BJ (cell line): Measurements from ENCODE around the gene CDK17. TPM values are rescaled to one million over a fixed set of nuclear protein-coding genes. Genes with fewer than 3 reads are reported as not detected.
A peak's percentile ranks its signal among the peaks of the same experiment; 100 is the strongest.

Source experiments
- CTCF ChIA-PET: fragments of 350-600 bp; formaldehyde crosslinking; extraction: SDS; loops from one replicate; lab custom pipeline; 2021; ENCODE audit warnings: antibody characterized with exemption, inconsistent platforms; lab: Yijun Ruan, JAX
- POLR2A ChIA-PET: fragments of 300-600 bp; sonication (Branson Sonifier 250); formaldehyde crosslinking; extraction: SDS; loops from one replicate; lab custom pipeline; 2021; ENCODE audit warnings: antibody characterized with exemption; lab: Charles Lee
- DNase-seq: peaks from one replicate; pipeline ENCODE4 v3.0.0-alpha.2; 2011; ENCODE audit warnings: low read depth
- H3K27me3 ChIP-seq: 2 replicates; pipeline ENCODE4 v1.6.0; 2011; ENCODE audit warnings: low read length; ENCODE audit not compliant: control insufficient read depth, insufficient read depth
- H3K36me3 ChIP-seq: 2 replicates; pipeline ENCODE4 v1.5.1; 2011; ENCODE audit warnings: low read length; ENCODE audit not compliant: control insufficient read depth, insufficient read depth
- H3K4me3 ChIP-seq: 2 replicates; pipeline ENCODE4 v1.5.1; 2011; ENCODE audit warnings: low read depth, mild to moderate bottlenecking, control low read depth, low read length
- CTCF ChIP-seq: IDR thresholded peaks from 2 replicates; pipeline ENCODE4 v1.5.1; 2011; ENCODE audit warnings: low read depth, mild to moderate bottlenecking, control low read depth, inconsistent platforms, low read length, moderate library complexity; ENCODE audit not compliant: insufficient read depth
- polyA plus RNA-seq: library from polyadenylated mRNA; depleted of rRNA; stranded (reverse); fragments of >200 nt; gene quantifications from 2 replicates; pipeline ENCODE4 v1.2.3, GENCODE V29; 2011

The CDK17 gene
- polyA plus RNA-seq, 1 experiment: 14.8 TPM

GRCh38 chr12:96293093-96293492 is 107.1 kb downstream of the CDK17 start:
- DNase-seq: no peak
- POLR2A ChIA-PET: no interaction called here
- no peak overlapping the region for H3K4me3 ChIP-seq
- no peaks in the 10 kb centered on the region; the same call in 1 of the 2 replicates for H3K36me3 ChIP-seq
- CTCF ChIA-PET: interaction anchor here (0.8 kb wide), 1 partner anchor 64 kb away, joined by 4 read pairs; no protein-coding TSS in a partner anchor
- no peak for TF ChIP-seq CTCF
- no peaks in the 10 kb centered on the region for H3K27me3 ChIP-seq

DNA sequence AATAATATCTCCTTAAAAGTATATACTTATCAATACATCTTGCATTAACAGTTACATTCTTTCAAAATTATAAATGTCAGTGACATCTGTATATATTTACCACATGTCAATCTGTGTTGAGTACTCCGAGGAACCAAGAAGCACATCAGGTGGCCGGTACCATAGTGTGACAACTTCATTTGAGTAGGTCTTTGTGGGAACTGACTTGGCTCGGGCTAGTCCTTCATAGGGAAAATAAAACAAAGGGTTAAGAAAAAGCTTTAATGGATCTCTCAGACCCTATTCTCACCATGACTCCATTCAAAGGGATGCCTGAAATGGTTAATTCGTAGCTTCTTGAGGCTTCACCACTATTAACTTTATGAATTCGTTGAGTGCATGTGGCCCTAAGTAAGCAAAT is 111.2 kb downstream of the CDK17 start:
- TF ChIP-seq CTCF: no peak
- no peaks in the 10 kb centered on the region for H3K27me3 ChIP-seq
- H3K4me3 ChIP-seq: no peak overlapping the region
- ChIA-PET CTCF (interaction anchor here (1.5 kb wide), 1 partner anchor 113 kb away, joined by 4 read pairs; no protein-coding TSS in a partner anchor), POLR2A (no interaction called here)
- H3K36me3 ChIP-seq: peaks cover 1% of the 10 kb centered on the region
- no peak for DNase-seq

GRCh38 chr12:96285158-96285557 is 115.1 kb downstream of the CDK17 start:
- Histone ChIP-seq H3K36me3 (peaks cover 6% of the 10 kb centered on the region), H3K27me3 (no peaks in the 10 kb centered on the region), H3K4me3 (no peak overlapping the region)
- no peak for TF ChIP-seq CTCF
- CTCF ChIA-PET: no interaction called here
- POLR2A ChIA-PET: no interaction called here
- no peak for DNase-seq

GRCh38 chr12:96274331-96274730 is 125.9 kb downstream of the CDK17 start:
- POLR2A ChIA-PET: no interaction called here
- DNase-seq: peak; percentile 10
- Histone ChIP-seq H3K27me3 (no peaks in the 10 kb centered on the region), H3K36me3 (no peaks in the 10 kb centered on the region; the same call in 1 of the 2 replicates), H3K4me3 (no peak overlapping the region)
- TF ChIP-seq CTCF: no peak
- CTCF ChIA-PET: no interaction called here

DNA sequence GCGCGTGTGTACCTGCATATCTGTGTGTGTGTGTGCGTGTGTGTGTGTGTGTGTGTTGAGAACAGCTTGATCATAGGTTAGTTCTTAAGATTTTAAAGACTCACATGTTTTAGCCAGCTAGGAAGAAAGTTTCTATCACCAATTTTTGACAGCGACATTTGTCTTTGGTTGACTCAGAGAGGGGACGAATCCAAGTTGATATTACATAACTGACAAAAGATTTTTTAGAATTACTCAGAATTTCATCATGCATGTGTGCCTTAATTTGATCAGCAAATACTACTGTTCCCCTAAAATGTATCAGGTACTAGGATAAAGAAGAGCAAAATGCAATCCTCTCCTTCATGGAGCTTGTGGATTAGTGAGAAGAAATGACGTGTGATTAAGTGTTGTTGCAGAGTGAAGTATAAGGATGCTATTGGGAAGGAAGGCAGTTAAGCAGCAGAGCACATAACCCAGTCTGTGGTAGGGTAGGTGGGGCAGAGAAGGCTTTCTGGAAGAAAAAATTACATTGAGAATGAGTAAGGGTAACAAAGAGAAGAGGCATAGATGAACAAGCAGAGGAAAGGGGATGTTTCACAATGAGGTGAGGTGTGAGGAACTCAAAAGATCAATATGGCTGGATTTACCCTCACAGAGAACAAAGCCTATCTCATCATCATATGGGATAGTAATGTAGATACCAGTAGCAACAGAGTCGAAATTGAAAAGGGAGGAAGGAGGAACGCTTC is 128.6 kb downstream of the CDK17 start:
- no peak overlapping the region for H3K4me3 ChIP-seq
- POLR2A ChIA-PET: no interaction called here
- H3K36me3 ChIP-seq: no peaks in the 10 kb centered on the region; the same call in 1 of the 2 replicates
- no peak for DNase-seq
- CTCF ChIA-PET: interaction anchor here (1.3 to 2.2 kb wide), 3 partner anchors 8 to 128 kb away, joined by 3 to 6 read pairs (median 4); no protein-coding TSS in a partner anchor
- no peak for TF ChIP-seq CTCF
- no peaks in the 10 kb centered on the region for H3K27me3 ChIP-seq
